ENCODE data around the gene CCNL2. TPM values are rescaled to one million over a fixed set of nuclear protein-coding genes. Genes with fewer than 3 reads are reported as not detected.

Gene CCNL2
- total and polyA plus RNA-seq, 2 donors (not counting 1 experiment from before 2014, with no cell fraction given), result 263 to 347 TPM

DNA sequence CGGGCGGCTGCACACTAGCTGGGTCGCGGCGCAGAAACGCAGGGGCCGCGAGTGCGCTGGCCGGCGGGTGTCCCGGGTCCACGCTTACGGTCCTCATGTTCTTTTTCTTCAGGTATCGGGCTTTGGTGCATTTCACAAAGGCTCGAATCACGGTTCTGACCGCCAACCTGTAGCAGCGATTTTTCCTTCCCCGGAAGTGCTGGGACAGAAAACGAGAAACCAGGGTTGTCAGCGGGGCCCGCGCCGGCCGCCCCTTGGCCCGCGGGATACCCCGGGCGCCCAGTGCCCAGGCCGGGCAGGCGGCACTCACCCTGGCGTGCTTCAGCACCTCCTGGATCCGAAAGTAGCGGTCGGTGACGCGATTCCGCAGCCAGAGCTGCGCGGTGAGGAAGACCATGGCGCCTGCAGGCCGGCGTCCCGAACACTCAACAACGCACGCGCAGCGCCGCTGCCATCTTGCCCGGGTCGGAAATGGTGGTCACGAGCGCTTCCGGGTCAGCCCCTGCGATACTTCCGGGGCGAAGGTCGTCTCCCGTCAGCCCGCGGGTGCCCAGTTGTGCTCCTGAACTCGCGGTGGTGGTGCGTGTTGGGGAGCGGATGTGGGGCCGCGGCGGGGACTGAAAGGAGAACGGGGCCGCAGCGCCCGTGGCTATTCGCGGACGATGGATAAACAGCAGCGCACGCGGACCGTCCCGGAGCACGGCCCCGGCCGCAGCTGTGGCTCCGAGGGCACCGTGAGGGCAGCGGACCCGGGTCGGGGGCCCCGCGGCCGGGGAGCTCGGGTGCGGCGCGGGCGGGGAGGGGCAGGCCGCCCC lies 7.9 kb upstream of the CCNL2 start, which contains the start of gene MRPL20:
MRPL20 (minus strand) TSS at position 473 of the 815 bp plus-strand sequence; CDS start at position 397, 76 bp downstream.
- peak within 1 kb of the TSS; percentile 70 to 98 (median 90) for H3K4me3 ChIP-seq (ENCODE audit: control extremely low read depth in 1 of 5, extremely low read depth in 1 of 5, insufficient read depth in 1 of 5, low read depth in 2 of 5, low read length in 4 of 5)
- peak within 1 kb of the TSS; percentile 98 for H3K4me2 ChIP-seq (replicated peaks; ENCODE audit: low read depth, low read length, poor library complexity, severe bottlenecking)
- H3K4me1 Mint-ChIP-seq, result peaks cover 37% of the 10 kb centered on the region
- WGBS (ENCODE audit: insufficient coverage), result under 1% methylated on average over 97 of the region's 98 CpGs
- peak within 1 kb of the TSS; percentile 77 for H2AFZ ChIP-seq (ENCODE audit: insufficient read depth, low read depth, low read length, poor library complexity, severe bottlenecking)
- peak within 1 kb of the TSS; percentile 90 for H3K4me3 Mint-ChIP-seq
- H3K9me3 ChIP-seq (ENCODE audit: control extremely low read depth in 1 of 3, control insufficient read depth in 2 of 3, insufficient read depth in 1 of 3, low read length in 2 of 3), result no peaks in the 10 kb centered on the region
- DNase-seq (peak; percentile 96), ATAC-seq (ENCODE audit: low read depth) (peak; percentile 95)
- no peaks in the 10 kb centered on the region for H3K9me3 Mint-ChIP-seq (ENCODE audit: insufficient read depth)
- peaks cover 30% of the 10 kb centered on the region for H4K20me1 ChIP-seq (ENCODE audit: control insufficient read depth, insufficient read depth, low read length, poor library complexity, severe bottlenecking)
- POLR2A ChIA-PET, result interaction anchor here (0.6 to 1.9 kb wide), 8 partner anchors 8 to 133 kb away, joined by 3 to 8 read pairs (median 4); partner anchors contain the start of genes AURKAIP1, CCNL2 and UBE2J2
- peaks cover 0 to 27% of the 10 kb centered on the region in 2 experiments for H3K36me3 ChIP-seq (replicated peaks in 1 of 2; ENCODE audit: control extremely low read depth in 1 of 2, control insufficient read depth in 1 of 2, extremely low read depth in 1 of 2, insufficient read depth in 2 of 2, low read length in 1 of 2)
- TF ChIP-seq EZH2 (IDR thresholded peaks at IDR 0.05; ENCODE audit: borderline replicate concordance, insufficient read depth, low read depth, low read length, poor library complexity, severe bottlenecking), result no peak
- TF ChIP-seq, protein P1, sequence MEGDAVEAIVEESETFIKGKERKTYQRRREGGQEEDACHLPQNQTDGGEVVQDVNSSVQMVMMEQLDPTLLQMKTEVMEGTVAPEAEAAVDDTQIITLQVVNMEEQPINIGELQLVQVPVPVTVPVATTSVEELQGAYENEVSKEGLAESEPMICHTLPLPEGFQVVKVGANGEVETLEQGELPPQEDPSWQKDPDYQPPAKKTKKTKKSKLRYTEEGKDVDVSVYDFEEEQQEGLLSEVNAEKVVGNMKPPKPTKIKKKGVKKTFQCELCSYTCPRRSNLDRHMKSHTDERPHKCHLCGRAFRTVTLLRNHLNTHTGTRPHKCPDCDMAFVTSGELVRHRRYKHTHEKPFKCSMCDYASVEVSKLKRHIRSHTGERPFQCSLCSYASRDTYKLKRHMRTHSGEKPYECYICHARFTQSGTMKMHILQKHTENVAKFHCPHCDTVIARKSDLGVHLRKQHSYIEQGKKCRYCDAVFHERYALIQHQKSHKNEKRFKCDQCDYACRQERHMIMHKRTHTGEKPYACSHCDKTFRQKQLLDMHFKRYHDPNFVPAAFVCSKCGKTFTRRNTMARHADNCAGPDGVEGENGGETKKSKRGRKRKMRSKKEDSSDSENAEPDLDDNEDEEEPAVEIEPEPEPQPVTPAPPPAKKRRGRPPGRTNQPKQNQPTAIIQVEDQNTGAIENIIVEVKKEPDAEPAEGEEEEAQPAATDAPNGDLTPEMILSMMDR (IDR thresholded peaks at IDR 0.05), result peak; percentile 15
- H3K4me1 ChIP-seq (ENCODE audit: control insufficient read depth in 2 of 2, insufficient read depth in 2 of 2, low read length in 2 of 2), result peaks cover 21 to 26% of the 10 kb centered on the region in 2 donors
- CTCF ChIA-PET, result interaction anchor here (1.2 to 1.7 kb wide), 3 partner anchors 8 to 35 kb away, joined by 3 to 8 read pairs (median 5); partner anchors contain the start of gene CCNL2
- peak within 1 kb of the TSS; percentile 87 for H3K9ac ChIP-seq (ENCODE audit: low read length)
- peak within 1 kb of the TSS; percentile 91 for H3K27ac Mint-ChIP-seq
- H3K79me2 ChIP-seq (ENCODE audit: control insufficient read depth, insufficient read depth, low read length), result peaks cover 58% of the 10 kb centered on the region
- intact Hi-C loops (cut with micrococcal nuclease), result loop anchor here (1.0 to 2.0 kb wide), 5 partner anchors 8 to 98 kb away; partner anchors contain the start of genes ATAD3B, AURKAIP1 and CCNL2
- H3K27me3 ChIP-seq (replicated peaks in 1 of 4; ENCODE audit: control extremely low read depth in 1 of 4, control insufficient read depth in 3 of 4, insufficient read depth in 4 of 4, low read length in 3 of 4), result no peaks in the 10 kb centered on the region
- peak within 1 kb of the TSS; percentile 69 to 87 for H3K27ac ChIP-seq (ENCODE audit: low read length in 2 of 2)
- H3K27me3 Mint-ChIP-seq, result no peaks in the 10 kb centered on the region
